NOMO-1 (cell line): Measurements from ENCODE around the gene ESPN.
A peak's percentile ranks its signal among the peaks of the same experiment; 100 is the strongest.

Experiments
- DNase-seq, 2 experiments: peaks; one replicate each; lab custom pipeline; 2025; ENCODE audit not compliant: unreplicated experiment in 2 of 2; lab: John Stamatoyannopoulos, UW

ESPN gene

GRCh38 chr1:6408023-6408422 lies 16.6 kb upstream of the ESPN start:
- DNase-seq = no peak

DNA sequence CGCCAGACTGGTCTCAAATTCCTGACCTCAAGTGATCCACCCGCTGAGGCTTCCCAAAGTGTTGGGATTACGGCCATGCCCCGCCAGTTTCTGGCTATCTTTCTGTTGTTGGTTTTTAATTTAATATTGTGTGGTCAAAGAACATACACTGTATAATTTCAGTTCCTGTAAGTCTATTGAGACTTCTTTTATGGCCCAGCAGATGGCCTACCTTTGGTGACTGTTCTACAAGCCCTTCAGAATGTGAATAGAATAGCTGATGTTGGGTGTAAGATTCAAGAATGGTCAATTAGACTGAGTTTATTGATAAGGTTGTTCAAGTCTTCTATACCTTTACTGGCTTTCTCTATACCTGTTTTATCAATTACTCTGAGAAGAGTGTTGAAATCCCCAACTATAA lies 15.5 kb upstream of the ESPN start:
- peak in 1 of 2 experiments; percentile 8 for DNase-seq

DNA sequence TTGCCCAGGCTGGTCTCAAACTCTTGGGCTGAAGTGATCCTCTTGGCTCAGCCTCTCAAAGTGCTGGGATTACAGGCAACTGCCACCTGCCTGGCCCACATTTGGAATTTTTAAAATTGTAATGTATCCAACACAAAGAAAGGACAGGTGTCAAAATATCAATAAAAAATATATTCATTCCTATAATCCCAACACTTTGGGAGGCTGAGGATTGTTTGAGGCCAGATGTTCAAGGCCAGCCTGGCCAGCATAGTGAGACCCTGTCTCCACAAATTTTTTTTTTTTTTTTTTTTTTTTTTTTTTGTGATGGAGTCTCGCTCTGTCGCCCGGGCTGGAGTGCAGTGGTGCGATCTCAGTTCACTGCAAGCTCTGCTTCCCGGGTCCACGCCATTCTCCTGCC lies 14.8 kb upstream of the ESPN start:
- DNase-seq = no peak

GRCh38 chr1:6410248-6410893 lies 14.2 kb upstream of the ESPN start:
- no peak for DNase-seq

- no peak for DNase-seq
Observed at GRCh38 chr1:6412896-6413295, 11.7 kb upstream of the ESPN start.

DNA sequence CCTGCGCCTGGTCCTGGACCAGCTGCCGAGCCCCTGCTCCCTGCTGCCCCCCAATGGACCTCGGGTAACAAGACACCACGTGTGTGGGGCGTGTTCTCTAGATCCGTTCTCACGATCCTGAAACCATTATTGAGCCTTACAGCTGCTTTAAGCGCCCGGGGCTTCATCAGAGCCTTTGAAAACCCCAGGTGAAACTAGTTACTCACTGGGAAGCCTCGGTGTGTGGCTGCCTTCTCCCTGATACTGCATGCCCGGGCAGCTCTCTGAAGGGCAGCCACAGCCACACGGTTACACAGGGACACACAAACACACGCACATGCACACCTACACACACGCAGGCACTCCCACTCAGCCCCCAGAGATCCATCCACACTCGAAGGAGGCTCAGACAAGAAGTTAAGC lies 10.1 kb upstream of the ESPN start:
- no peak for DNase-seq

DNA sequence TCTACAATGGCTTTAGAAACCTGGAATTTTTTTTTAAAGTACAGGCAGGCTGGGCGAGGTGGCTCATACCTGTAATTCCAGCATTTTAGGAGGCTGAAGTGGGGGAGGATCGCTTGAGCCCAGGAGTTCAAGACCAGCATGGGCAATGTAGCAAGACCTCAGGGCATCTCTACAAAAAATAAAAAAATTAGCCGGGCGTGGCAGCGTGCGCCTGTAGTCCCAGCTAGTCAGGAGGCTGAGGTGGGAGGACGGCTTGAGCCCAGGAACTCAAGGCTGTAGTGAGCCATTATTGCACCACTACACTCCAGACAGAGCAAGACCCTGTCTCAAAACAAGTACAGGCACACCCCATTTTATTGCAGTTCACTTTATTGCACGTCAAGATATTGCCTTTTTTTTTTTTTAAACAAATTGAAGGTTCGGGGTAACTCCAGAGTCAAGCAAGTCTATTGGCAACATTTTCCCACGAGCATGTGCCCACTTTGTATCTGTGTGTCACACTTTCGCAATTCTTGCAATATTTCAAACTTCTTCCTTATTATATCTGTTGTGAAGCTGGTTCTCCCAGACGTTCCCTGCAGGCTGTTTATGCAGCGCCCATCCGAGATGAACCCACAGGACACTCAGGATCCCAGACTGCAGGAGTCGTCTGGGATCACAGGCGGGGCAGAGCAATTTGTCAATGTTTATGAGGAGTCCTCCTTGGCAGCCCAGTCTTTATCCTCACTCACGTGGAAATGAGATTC lies 9.5 kb upstream of the ESPN start:
- DNase-seq = peak in 1 of 2 experiments; percentile 54

- no peak for DNase-seq
Observed at GRCh38 chr1:6416295-6416656, 8.3 kb upstream of the ESPN start.

GRCh38 chr1:6416906-6417305 lies 7.7 kb upstream of the ESPN start:
- no peak for DNase-seq

- DNase-seq = no peak
Observed at GRCh38 chr1:6417961-6418667, 6.5 kb upstream of the ESPN start.

GRCh38 chr1:6418668-6419396 lies 5.7 kb upstream of the ESPN start:
- DNase-seq = no peak

- DNase-seq = no peak
Observed at GRCh38 chr1:6419397-6419803, 5.2 kb upstream of the ESPN start.

- DNase-seq = no peak
Observed at GRCh38 chr1:6419804-6420453, 4.6 kb upstream of the ESPN start, which contains the start of gene HES2. HES2 (minus strand) TSS chr1:6419919; CDS start chr1:6419820, 99 bp downstream.

GRCh38 chr1:6420454-6421042 lies 4.0 kb upstream of the ESPN start:
- DNase-seq = no peak

GRCh38 chr1:6421266-6421665 lies 3.3 kb upstream of the ESPN start:
- DNase-seq = no peak

DNA sequence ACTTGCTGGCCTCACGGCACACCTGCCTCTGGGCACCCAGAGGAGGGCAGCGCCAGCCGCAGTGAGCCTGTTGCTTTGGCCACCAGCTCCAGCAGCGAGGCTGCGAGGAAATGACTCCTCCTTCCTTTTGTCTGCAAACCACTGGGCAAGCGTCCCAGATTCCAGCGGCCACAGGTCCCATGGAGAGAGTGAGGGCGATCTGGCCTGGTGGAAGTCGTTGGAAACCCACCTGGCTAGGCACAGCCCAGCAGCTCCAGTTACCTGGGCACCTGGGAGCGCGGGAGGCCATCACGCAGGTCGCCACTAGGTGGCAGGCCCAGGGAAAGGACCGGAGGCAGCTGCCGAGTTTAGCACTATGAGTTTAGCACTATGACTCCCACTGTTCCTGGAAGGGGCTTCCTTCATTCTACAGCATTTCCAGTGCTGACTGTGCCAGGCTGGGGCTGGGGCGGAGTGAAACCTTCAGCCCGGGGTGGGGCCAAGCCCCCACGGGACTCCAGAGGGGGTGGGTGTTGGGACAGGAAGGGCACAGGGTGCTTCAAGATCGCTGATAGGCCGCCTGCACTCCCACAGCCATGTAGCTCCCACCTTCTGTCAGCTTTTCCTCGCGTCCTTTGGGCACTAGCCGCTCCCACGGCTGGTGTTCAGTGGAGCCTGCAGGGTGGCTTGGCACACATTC lies 1.1 kb upstream of the ESPN start:
- DNase-seq = peak in 1 of 2 experiments; percentile 39

GRCh38 chr1:6424000-6424565 lies 493 bp upstream of the ESPN start:
- DNase-seq = no peak

DNA sequence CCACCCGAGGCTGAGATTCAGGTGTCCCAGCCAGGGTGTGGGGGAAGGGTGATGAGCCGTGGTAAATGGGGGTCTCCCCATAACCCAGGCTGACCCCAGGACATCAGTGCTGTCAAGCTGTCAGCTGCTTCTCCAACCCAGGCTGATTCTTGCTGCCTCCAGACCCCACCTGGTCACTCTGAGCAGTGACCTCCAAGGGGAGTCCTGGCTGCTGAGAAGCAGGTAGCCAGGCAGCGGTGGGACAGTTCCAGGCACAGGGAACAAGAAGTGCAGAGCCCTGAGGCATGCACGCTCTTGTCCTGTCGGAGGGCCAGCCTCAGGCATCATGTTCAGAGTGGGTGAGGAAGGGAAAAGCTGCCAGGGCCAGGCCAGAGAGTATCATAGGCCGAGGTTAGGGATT lies 1.1 kb downstream of the ESPN start:
- DNase-seq = no peak

GRCh38 chr1:6426277-6426971 lies 1.8 kb downstream of the ESPN start:
- no peak for DNase-seq
